Stomach (tissue), 9 donors: ENCODE results near the gene CCDC6. TPM values are rescaled to one million over a fixed set of nuclear protein-coding genes. Genes with fewer than 3 reads are reported as not detected.

Experiments used
- DNase-seq, 2 donors: peaks; one replicate each; pipeline versions ENCODE4 v3.0.0 to v3.0.0-alpha.2; 2013 to 2019
- H3K27ac ChIP-seq, 5 donors: fragments of 200-600 bp in 4 of 5; sonication (generic) in 4 of 5; one replicate each; pipeline ENCODE4 v1.5.1; 2013 to 2019; ENCODE audit warnings: mild to moderate bottlenecking in 1 of 5, moderate library complexity in 1 of 5
- H3K27me3 ChIP-seq, 3 donors: fragments of 200-600 bp; sonication (generic); one replicate each; pipeline ENCODE4 v1.5.1; 2017 to 2019; ENCODE audit warnings: mixed run types in 1 of 3
- H3K36me3 ChIP-seq, 4 donors: fragments of 200-600 bp; sonication (generic); 1 replicate in 3 of 4; 2 replicates in 1 of 4; pipeline ENCODE4 v1.5.1; 2016 to 2019
- H3K4me1 ChIP-seq, 4 donors: fragments of 200-600 bp; sonication (generic); one replicate each; pipeline ENCODE4 v1.5.1; 2016 to 2019
- H3K4me3 ChIP-seq, 4 donors: fragments of 200-600 bp; sonication (generic) in 3 of 4; one replicate each; pipeline ENCODE4 v1.5.1; 2016 to 2019; ENCODE audit warnings: mild to moderate bottlenecking in 1 of 4
- H3K9me3 ChIP-seq, 4 donors: fragments of 200-600 bp; sonication (generic); one replicate each; pipeline ENCODE4 v1.5.1; 2016 to 2019
- CTCF ChIP-seq, 7 experiments: fragments of 450-650 bp in 4 of 7; fragments of 200-600 bp in 3 of 7; sonication (generic) in 3 of 7; IDR thresholded peaks; one replicate each; pipeline ENCODE4 v1.5.1; 2016 to 2019; ENCODE audit warnings: antibody characterized with exemption in 7 of 7, control low read depth in 2 of 7, mild to moderate bottlenecking in 1 of 7
- EP300 ChIP-seq: sonication (generic); formaldehyde crosslinking; IDR thresholded peaks from one replicate; pipeline ENCODE4 v1.6.1; 2017; ENCODE audit warnings: antibody characterized with exemption
- POLR2A ChIP-seq, 4 donors: fragments of 450-650 bp; IDR thresholded peaks; one replicate each; pipeline ENCODE4 v1.6.1; 2016; ENCODE audit warnings: antibody characterized with exemption in 4 of 4, control low read depth in 2 of 4, mild to moderate bottlenecking in 1 of 4, moderate library complexity in 1 of 4
- POLR2AphosphoS5 ChIP-seq, 3 donors: sonication (generic); formaldehyde crosslinking; IDR thresholded peaks; one replicate each; pipeline ENCODE4 v1.6.1; 2016; ENCODE audit warnings: antibody characterized with exemption in 3 of 3
- WGBS, 5 donors: extraction: QIAGEN DNeasy Blood & Tissue Kit in 3 of 5; methylation state at CpG; one replicate each; pipeline versions ENCODE4 v1.1.5 to v1.1.7; 2013 to 2018; 5-methylcytosine and 5-hydroxymethylcytosine counted together
- intact Hi-C: fragments of 100-400 bp; cut with DNase I; formaldehyde crosslinking; loops from one replicate; pipeline ENCODE4 v1.15.1; 2023; ENCODE audit warnings: low total_unique reads
- polyA plus RNA-seq, 3 donors: library from polyadenylated mRNA; stranded (reverse); fragments of 200-250 nt; gene quantifications; one replicate each; pipeline ENCODE4 v1.2.3, GENCODE V29; 2013
- total RNA-seq, 5 donors: library from RNA; depleted of rRNA; stranded (reverse); fragments of >200 nt; gene quantifications; one replicate each; pipeline versions ENCODE4 v1.1.0 to v1.2.3, GENCODE V29; 2014 to 2016
- donor health status: healthy with polysubstance abuse.
- donor health status: Bipolar disorder and iron deficiency.
- donor health status: healthy.

Gene CCDC6
- total and polyA plus RNA-seq, 8 donors = 12.5 to 56.0 (median 17.0) TPM

DNA sequence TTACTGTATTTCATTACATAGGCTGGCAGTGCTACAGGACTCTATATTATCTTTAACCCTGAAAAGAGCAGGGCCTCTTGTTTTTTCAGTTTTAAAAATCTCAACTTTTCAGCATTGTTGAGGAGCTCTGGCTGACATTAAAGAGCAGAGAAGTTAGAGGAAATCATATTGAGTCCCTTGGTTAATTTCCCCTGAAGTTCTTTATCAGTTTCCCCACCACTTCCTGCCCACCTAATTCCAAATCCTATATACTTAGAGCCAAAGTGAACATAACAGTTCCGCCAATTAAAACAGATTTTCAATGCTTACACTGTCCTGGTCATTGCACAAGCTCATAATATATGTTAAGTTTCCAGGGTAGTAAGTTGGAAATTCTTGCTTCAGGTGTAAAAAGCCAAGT is 87.1 kb downstream of the CCDC6 start:
- intact Hi-C loops = no loop called here
- Histone ChIP-seq H3K9me3 (no peaks in the 10 kb centered on the region), H3K36me3 (peaks cover 0 to 22% (median 7%) of the 10 kb centered on the region in 4 donors), H3K27ac (no peak overlapping the region), H3K27me3 (no peaks in the 10 kb centered on the region), H3K4me3 (no peak overlapping the region), H3K4me1 (peaks cover 0 to 9% (median 2%) of the 10 kb centered on the region in 4 donors)
- 87 to 95% (median 88%) methylated on average over 1 of the region's 1 CpG for whole genome bisulfite sequencing, 5 donors
- TF ChIP-seq CTCF (IDR thresholded peaks at IDR 0.05) (no peak), POLR2AphosphoS5 (IDR thresholded peaks at IDR 0.05) (no peak), POLR2A (IDR thresholded peaks at IDR 0.05) (no peak), EP300 (no peak)
- DNase-seq = no peak

- no peak for TF ChIP-seq EP300
- TF ChIP-seq CTCF (IDR thresholded peaks at IDR 0.05) = no peak
- TF ChIP-seq POLR2A (IDR thresholded peaks at IDR 0.05) = no peak
- TF ChIP-seq POLR2AphosphoS5 (IDR thresholded peaks at IDR 0.05) = no peak
- Histone ChIP-seq H3K4me3 (no peak overlapping the region), H3K27me3 (no peaks in the 10 kb centered on the region), H3K4me1 (peaks cover 0 to 9% (median 2%) of the 10 kb centered on the region in 4 donors), H3K36me3 (peaks cover 0 to 32% (median 20%) of the 10 kb centered on the region in 4 donors), H3K27ac (no peak overlapping the region), H3K9me3 (no peaks in the 10 kb centered on the region)
- intact Hi-C loops = no loop called here
- DNase-seq = no peak
- 83 to 92% (median 88%) methylated on average over 6 of the region's 6 CpGs for WGBS, 5 donors
These were observed 88.6 kb downstream of the CCDC6 start for GRCh38 chr10:59817773-59818172.

DNA sequence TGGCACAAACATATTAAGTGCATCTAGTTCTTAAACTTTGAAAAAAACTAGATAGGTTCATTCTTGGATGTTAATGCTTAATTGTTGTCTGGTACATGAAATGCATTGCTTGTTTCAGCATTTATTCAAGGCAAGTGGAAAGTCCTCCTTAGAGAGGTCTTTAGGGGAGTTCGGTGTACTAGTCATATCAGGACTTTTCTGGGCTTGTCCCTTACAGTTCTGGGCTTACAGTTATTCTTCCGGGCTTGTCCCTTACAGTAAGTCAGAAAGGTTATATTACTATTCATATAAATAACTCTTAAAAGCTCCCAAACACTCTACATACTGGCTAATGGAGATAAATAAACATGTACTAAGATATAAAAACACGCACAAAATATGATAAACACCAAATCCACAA is 91.5 kb downstream of the CCDC6 start:
- DNase-seq = no peak
- Histone ChIP-seq H3K36me3 (peaks cover 15 to 61% (median 49%) of the 10 kb centered on the region in 4 donors), H3K27me3 (no peaks in the 10 kb centered on the region), H3K27ac (no peak overlapping the region), H3K4me1 (peaks cover 0 to 5% (median 0%) of the 10 kb centered on the region in 4 donors), H3K9me3 (no peaks in the 10 kb centered on the region), H3K4me3 (no peak overlapping the region)
- intact Hi-C loops = no loop called here
- WGBS, 5 donors = 69 to 89% (median 73%) methylated on average over 3 of the region's 3 CpGs
- TF ChIP-seq EP300 (no peak), CTCF (IDR thresholded peaks at IDR 0.05) (no peak), POLR2AphosphoS5 (IDR thresholded peaks at IDR 0.05) (no peak), POLR2A (IDR thresholded peaks at IDR 0.05) (no peak)

DNA sequence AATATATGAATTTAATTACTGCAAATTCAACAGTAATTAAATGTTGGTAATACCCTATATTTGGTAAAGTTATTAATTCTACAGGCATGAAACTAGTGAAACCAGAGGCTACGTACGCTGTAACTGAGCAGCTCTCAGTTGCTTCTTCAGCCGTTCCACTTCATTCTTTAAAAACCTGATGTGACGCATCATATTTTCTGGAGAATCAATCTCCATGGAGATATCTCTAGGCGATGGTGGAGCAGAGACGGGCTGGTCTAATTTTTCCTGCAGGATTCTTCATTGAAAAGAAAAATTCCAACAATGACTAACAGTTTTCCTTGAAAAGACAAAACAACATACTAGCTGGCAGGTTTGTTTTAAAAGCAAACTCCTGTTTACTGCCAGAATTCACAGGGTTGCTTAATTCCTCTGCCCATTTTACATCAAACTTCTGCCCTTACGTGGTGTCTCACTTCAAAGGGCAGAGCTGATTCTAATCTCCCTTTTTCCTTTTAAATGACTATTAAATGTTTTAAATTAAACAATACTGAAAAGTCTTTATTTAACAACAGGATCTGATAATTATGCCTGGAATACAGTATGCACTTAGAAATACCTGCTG is 93.7 kb downstream of the CCDC6 start:
- H3K27ac ChIP-seq = no peak overlapping the region
- WGBS, 5 donors = 81 to 90% (median 87%) methylated on average over 7 of the region's 7 CpGs
- H3K27me3 ChIP-seq = no peaks in the 10 kb centered on the region
- intact Hi-C loops = no loop called here
- no peak for DNase-seq
- peaks cover 16 to 69% (median 61%) of the 10 kb centered on the region in 4 donors for H3K36me3 ChIP-seq
- H3K4me3 ChIP-seq = no peak overlapping the region
- H3K4me1 ChIP-seq = peaks cover 0 to 23% (median 8%) of the 10 kb centered on the region in 4 donors
- TF ChIP-seq EP300 (no peak), POLR2AphosphoS5 (IDR thresholded peaks at IDR 0.05) (no peak), POLR2A (IDR thresholded peaks at IDR 0.05) (no peak), CTCF (IDR thresholded peaks at IDR 0.05) (no peak)
- H3K9me3 ChIP-seq = no peaks in the 10 kb centered on the region
